Amygdala (tissue), 56 donors: Measurements from ENCODE around the gene C2orf92.
"Not testable (repeated sequence)": the region's sequence is repeated elsewhere in the genome, so short reads cannot be mapped to it uniquely, and the experiment has no call there.

Experiments used
- DNase-seq, 56 donors: peaks; one replicate each; lab custom pipeline; 2025; lab: John Stamatoyannopoulos, UW

C2orf92 gene

DNA sequence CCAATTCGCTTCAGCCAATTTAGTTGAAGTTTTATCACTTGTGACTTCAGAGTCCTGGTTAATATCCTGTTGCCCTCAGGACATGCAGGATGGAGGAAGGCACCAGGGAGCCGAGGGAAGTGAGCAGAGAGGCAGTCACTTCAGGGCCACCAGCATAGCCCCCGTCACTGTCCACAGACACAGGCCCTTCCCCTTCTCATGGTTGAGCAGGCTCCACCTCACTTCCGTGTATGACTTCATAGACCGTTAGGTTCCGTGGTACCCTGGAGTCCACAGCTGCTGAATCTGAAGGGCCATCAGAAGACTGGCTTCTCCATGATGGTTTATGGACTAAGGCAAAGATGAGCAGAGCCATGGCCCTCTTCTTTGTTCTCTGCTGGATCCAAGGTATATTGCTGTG, at the start of gene C2orf92:
Gene C2orf92, plus strand, starts transcription at position 266 of the 400 bp plus-strand sequence. Its CDS starts 76 bp downstream, at position 342.
- DNase-seq, result no peak

DNA sequence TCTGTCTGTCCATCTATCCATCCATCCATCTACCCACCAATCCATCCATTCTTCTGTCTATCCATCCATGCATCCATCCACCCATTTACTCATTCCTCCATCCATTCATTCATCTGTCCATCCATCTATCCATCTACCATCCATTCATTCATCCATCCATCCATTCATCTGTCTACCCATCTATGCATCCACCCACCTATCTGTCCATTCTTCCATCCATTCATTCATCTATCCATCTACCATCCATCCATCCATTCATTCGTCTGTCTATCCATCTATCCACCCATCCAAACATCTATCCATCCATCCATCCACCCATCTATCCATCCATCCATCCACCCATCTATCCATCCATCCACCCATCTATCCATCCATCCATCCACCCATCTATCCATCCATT, 49.0 kb upstream of the C2orf92 start:
- not testable (repeated sequence) for DNase-seq

DNA sequence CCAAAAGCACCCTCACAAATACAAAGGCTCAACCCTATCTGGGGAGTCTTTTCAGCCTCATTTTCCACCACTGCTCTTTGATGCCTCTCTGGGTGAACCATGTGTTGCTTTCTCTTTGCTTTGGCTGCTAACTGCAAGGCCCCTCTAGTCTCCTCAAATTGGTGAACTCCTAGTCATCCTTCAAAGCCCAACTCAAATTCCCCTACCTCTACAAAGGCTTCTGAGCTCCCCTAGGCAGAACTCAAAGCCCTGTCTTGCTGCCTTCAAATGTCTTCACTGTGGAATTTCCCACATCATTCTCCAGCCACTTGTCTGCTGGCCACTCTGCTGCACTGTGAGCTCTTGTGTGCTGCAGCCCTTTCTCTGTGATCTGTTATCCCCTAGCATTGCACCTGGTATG, 46.5 kb upstream of the C2orf92 start:
- DNase-seq, result not testable (repeated sequence)

DNA sequence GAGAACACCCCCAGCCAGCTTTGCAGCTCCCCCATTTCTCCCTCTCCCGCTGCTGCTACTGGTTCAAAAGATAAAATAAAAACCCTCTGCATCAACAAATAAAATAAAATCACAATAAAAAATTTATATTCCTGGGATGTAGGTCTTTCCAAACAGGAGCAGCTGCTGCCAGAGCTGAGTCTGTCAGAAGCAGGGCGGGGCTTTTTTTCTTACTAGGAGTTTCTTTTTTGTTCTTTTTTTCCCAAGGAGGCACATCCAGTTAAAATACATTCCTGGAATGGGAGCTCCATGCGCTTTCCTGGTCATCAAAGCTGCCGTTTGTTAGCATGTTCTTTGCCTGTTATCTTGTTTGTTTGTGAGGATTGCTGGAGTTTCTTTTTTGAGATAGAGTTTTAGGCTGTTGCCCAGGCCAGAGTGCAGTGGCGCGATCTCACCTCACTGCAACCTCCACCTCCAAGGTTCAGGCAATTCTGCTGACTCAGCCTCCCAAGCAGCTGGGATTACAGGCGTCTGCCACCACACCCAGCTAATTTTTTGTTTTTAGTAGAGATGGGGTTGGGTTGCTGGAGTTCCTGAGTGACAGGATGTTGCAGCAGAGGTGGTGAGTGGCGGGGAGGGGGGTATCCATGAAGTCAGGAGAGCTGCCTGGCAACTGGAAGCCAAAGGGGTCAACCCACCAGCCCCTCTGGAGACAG, 44.0 kb upstream of the C2orf92 start:
- DNase-seq, result not testable (repeated sequence)

DNA sequence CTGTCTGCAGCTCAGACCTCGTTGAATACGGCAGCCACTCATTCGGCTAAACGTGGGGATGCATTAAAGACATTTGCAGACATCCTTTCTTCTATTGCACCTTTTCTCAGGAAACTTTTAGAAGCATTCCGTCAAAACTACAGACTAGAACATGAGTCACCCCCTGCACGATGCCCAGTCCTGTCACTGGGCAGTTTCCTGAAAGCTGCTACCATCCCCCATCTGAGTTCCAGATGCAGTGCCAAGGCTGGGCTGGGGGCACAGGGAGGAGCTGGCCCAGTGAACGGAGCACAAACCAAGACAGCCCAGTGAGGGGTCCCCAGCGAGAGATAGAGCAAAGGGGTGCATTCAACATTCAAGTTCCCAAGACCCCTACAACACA, 43.5 kb upstream of the C2orf92 start:
- DNase-seq, result not testable (repeated sequence)

DNA sequence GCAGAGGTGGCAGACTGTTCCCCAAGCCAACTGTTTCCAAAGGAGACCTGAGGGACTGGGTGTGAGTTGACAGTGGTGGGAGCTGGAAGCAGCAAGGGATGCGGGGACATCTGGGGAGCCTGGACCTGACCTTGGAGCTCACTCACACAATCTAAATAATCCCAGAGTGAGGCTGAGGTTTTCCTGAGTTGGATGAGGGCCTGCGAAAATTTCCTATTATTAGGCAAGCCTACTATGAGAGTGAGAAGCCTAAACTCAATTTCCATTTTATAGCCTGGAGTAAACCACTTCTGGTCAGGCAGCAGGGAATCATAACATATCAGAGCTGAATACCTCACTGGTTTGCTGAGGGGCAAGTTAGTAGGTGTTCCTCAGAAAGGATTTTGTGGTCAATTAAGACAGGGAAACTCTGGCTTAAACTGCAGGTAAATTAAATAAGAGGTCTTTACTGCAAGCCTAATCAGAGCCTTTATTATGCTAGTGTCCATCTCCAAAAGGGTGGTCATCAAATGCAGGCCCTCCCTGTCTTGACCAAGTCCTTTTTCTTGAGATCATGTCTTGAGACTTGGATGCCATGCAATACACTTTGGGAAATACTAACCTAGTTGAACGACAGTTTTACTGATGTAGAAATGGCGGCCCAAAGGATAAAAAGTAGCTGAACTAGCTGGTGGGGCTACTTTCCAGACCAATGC, 25.3 kb upstream of the C2orf92 start:
- no peak for DNase-seq

DNA sequence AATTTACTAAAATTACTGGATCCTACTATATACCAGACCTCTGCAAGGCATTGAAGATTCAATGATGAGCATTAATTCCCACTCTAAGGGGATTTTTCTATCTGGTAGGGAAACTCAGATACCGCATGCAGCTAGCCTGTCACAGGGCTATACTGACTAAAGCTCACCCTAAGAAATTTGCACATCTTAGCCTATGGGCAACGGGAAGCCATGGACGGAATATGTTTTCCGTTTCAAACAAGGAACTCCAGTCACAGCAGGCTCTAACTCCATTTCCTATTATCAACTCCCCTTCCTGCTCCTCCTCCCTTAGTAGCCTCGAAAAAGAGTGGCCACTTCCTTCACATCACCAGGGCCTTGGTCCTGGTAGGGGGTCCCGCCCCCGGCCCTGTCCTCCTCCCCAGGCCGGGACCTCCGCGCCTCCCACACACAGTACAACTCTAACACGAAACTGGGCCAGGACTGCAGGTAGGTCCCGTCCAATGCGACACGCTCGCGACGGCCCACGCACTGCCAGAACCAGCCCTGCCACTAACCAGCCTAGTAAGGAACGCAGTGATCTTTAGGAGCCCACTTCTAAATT, 24.3 kb upstream of the C2orf92 start:
- peak in 8 of 56 donors; percentile 44 to 83 (median 70) for DNase-seq

DNA sequence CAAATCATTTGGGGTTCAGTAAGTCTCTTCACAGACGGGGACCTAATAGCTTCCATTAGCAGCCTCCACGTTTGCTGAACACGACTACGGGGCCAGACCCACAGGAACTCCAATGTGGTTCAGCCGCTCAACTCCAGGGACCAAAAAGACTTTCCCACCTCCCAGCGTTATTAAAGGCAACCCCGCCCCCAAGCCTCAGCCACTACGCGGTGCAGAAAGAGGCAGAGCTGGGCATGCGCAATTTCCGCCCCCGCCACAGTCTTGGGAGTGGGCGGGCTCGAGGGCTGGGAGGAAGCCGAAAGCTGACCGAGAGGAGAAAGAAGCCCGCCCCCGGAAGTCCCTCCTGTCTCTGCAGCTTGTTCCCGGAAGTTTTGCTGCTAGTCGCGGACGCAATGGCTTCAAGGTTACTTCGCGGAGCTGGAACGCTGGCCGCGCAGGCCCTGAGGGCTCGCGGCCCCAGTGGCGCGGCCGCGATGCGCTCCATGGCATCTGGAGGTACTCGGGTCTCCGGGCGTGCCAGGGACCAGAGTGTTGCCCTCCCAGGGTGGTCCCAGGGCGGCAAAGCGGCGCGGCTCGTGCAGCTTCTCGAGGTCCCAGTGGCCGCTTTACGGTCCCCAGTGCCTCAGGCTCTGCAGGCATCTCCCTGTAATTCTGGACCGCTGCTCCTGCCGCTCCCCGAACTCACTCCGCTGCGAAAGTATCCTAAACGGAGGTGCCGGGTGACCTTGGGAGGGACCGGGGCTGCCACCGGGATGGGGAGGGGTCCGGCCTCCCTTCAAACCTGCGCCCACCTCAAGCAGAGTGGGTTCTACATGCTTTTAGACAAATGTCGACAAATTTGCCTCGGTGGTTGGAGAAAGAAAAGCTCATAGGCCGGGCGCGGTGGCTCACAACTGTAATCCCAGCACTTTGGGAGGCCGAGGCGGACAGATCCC, 23.6 kb upstream of the C2orf92 start, which contains the start of gene COX5B:
Gene COX5B, plus strand, starts transcription at position 368 of the 935 bp plus-strand sequence. Its CDS starts 25 bp downstream, at position 393.
- peak; percentile 39 to 99 (median 98) for DNase-seq

DNA sequence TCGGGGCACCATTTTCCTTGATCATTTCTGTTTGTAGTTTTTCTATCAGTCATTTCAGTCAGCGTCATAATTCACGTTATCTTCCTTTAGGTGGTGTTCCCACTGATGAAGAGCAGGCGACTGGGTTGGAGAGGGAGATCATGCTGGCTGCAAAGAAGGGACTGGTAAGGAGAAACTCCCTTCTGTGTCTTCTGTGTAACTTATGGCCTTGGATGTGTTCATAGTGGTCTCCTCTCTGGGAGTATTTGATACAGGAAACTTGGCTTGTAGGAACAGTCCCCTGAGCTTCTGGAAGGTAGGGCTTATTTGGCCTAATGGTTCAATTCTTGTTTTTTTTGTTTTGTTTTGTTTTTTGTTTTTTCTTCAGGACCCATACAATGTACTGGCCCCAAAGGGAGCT, 22.5 kb upstream of the C2orf92 start:
- DNase-seq, result no peak

DNA sequence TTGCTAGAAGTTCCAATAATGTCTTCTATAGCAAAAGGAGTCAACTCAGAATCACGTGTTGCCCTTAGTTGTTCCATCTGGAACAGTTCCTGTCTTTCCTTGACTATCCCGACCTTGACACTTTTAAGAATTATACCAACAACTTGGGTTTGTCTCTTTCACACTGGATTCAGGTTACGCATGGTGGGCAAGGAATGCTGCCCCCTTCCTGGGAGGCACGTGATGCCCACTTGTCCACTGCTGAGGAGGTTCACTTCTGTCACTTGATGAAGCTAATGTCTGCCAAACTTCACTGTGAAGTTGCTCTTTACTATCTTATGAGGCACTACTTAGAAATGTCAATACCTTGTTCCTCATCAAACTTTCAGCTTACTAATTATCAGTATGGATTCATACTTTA, 18.4 kb upstream of the C2orf92 start:
- no peak for DNase-seq

DNA sequence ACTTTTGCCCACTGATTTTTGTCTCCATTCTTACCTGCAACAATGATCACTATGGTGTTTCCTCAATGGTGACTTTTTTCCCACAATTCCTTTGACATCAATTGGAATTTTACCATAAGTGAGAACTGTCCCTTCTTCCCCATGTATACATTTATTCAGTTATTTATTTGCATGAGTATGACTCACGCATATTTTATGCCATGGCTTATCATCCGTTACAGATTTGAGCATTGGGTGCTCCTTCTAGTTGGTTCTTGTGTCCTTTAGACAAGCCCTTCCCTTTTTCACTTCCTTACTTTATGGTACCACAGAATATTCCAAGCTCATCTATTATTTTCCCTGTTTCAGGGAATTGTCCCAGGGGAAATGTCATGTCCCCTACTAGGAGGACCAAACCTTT, 16.0 kb upstream of the C2orf92 start:
- DNase-seq, result no peak

DNA sequence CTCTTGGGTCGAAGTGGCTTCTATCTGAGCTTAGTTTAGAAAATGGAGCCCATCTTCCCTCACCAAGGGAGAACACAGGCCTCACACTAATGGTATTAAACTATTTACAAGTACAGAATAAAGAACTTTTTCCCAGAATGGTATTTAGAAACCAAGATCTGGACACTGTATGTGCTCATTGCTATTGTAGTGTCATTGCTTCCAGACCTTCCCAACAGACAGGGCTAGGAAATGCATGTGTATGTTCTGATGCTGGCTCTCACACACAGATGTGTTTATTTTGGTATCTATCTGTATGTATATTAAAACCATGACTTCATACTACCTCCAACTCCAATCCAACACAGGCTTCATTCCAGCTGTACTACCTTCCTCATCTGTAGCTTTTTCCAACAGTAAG, 15.6 kb upstream of the C2orf92 start:
- DNase-seq, result no peak

DNA sequence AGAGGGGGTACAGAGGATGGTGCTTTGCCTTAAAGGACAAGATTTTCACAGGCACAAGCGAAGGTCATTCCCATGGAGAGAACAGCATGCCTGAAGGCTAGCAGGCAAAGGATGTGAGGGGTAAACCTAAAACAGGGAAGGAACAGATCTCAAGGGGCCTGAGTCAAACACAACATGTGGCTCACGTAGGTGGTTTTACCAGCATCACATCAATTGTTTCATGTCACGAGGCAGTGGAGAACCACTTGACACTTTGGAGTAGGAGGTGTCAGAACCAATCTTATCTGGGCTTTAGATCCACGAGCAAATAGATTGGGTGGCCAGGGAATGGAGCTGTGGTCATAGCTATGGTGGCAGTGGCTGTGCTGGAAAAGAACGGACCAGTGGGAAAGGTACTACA, 15.2 kb upstream of the C2orf92 start:
- no peak for DNase-seq

DNA sequence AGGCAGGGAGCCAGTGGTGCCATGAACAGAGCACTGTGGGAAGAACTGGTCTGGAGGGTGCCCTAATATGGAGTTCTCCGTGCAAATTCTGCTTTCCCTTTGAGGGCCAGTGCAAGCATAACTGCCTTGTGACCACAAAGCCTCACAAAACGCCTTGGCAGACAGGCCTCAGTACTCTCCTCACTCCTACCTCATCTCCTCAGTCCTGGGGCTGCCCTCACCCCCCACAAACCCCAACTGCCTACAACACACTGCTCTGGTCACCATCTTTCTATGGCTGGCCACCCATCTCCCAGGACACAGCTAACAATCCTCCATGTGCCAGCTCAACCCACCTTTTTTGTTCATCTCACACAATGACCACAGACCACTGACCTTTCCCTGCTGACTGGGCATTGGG, 14.7 kb upstream of the C2orf92 start:
- no peak for DNase-seq

DNA sequence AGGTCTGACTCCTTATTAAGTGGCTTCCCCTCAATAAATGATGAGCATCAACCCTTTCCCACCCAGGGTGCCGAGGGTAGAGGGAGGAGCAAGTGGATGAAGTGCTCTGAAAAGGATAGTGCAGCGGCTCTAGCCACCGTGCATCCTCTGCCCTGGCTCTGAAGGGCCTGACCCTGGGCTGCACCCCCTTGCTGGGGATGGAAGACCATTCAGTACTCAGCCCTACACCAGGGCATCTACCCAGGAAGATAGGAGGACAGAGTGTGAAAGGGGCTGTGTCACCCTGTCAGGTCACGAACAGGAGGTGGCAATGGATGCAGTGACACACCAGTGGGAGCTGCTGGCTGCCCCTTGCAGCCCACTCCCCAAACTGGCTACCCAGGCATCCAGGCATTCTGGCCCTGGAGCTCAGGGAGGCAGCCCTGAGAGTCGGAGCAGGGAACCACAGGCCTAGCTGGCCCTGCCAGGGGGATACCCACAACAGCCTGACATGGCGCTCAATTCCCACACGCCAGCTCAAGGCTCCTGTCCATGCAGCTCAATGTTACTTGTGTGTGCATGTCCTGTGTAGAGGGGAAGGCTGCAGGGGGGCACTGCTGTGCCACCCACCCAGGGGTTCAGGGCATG, 13.3 kb upstream of the C2orf92 start:
- no peak for DNase-seq

DNA sequence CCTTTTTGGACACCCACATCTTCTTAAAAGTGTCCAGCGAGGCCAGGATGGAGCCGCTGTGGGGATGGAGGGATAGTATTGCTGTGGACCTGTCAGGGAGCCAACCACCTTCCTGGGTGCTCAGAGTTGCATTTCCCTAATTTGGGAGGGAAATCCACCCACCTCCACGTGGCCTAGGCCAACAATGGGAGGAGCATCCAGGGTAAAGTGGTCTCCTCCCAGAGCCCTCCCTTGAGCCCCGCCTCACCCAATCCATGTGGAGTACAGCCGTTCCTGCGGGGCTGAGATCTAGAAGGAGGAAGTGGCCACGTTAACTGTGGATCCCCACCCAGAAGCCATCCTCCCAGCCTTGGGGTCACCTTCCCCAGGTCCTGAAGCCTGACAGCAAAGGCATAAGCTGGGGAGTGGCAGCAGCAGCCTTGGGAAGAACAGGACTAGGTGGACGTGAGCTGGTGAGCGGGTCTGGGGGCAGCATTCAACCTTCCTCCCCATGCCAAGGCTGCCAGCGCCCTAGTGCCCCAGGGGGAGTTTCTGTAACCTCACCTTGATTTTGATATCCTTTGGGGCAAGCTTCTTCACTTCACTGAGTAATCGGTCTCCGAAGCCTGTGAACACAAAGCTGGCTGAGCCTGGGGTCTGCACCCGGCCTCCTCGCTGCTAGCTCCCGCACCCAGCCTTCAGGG, 12.5 kb upstream of the C2orf92 start:
- DNase-seq, result no peak

DNA sequence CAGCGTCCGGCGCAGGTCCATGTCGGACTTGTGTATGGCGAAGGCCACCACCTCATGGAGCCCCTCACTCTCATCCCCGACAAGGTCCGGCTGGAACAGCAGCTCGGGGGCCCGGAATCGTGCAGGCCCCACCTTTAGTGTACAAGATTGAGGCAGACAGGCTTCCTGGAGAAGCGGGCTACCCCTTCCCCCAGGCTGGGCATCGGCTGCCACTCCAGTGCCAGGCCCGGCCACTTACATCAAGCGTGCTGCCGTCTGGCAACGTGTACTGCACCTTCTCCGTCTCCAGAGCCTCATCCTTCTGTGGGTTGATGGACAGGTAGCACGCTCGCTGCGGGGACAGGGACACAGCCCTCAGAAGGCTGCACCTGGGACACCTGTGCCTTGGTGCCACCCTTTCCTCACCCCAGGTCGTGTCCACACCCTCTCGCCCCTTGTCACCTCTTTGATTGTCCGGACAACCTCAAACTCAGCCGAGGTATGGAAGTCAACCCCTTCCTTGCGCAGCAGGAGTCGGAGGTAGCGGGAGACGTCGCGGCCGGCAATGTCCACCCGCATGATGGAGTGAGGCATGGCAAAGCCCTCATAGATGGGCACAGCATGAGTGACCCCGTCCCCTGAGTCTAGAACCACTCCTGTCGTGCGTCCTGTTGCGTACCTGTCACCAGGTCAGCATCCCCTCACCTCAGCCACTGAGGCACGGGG, 11.4 kb upstream of the C2orf92 start:
- DNase-seq, result no peak

DNA sequence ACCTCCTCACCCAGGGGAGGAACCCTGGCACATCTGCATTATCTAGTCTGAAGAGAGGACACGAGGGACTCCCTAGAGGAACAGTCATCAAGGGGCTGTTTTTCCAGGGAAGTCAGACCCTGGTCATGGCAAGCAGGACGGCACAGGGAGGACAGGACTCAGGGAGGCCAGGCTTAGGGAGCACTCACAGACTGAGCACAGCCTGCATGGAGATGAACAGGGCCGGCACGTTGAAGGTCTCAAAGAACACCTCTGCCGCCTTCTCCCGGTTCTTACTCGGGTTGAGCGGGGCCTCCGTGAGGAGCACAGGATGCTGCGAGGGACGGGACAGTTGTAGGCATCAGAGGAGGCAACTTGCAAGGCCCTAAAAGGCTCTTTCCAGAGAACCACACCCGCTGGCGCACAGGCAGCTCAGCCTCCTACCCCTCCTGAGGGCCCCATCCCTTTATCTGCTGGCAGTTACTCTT, 10.8 kb upstream of the C2orf92 start:
- DNase-seq, result no peak
